AG09309 (cell line): ENCODE data around the gene ARHGEF37.

Experiments used
- DNase-seq: peaks from one replicate; pipeline ENCODE4 v3.0.0-alpha.2; 2010; ENCODE audit warnings: low read depth
- H3K4me3 ChIP-seq: 2 replicates; pipeline ENCODE4 v1.5.1; 2011; ENCODE audit warnings: mild to moderate bottlenecking, low read depth, low read length, moderate library complexity; ENCODE audit not compliant: control insufficient read depth
- CTCF ChIP-seq: IDR thresholded peaks from 2 replicates; pipeline ENCODE4 v1.5.1; 2011; ENCODE audit warnings: mild to moderate bottlenecking, low read depth, low read length, inconsistent platforms; ENCODE audit not compliant: insufficient read depth, control insufficient read depth; ENCODE audit errors: missing control alignments

The ARHGEF37 gene

DNA sequence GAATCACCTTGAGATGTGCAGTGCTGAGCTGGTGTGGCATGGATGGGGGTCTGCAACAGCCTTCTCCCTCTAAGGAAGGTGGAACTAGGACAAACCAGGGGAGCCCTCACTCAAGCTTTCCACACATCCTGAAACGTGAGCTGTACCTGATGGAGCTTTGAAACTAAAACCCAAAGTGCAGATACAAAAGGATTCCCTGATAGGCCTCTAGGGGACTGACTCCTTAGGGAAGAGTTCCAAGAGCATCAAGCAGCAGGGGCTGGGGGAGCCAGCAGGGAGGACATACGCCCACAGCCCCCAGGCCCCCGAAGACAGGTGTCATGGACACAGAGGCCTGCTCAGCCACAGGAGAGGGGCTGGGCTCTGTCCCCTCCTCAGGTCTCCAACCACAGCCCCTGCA, 17.7 kb downstream of the ARHGEF37 start:
- TF ChIP-seq CTCF = no peak
- no peak for DNase-seq
- H3K4me3 ChIP-seq = no peak overlapping the region

GRCh38 chr5:149599375-149599774, 18.1 kb downstream of the ARHGEF37 start:
- no peak for DNase-seq
- TF ChIP-seq CTCF = no peak
- H3K4me3 ChIP-seq = no peak overlapping the region

GRCh38 chr5:149600932-149601331, 19.6 kb downstream of the ARHGEF37 start:
- H3K4me3 ChIP-seq = no peak overlapping the region
- DNase-seq = no peak
- TF ChIP-seq CTCF = no peak

DNA sequence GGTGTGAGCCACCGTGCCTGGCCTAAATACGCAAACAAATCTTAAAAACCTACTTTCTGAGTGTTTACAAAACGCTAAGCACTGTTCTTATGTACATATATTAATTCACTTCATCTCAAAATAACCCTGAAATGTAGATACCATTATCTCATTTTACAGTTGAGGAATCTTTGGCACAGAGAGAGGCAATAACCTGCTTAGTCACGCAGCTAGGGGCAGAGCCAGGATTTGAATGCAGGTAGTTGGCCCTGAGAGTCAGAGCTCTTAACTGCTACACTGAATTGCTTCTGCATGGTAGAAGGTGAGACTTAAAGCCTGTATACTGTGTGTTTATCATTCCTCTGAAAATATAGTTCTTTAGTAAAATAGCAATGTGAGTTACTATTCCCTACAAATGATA, 21.9 kb downstream of the ARHGEF37 start:
- no peak overlapping the region for H3K4me3 ChIP-seq
- TF ChIP-seq CTCF = no peak
- no peak for DNase-seq

DNA sequence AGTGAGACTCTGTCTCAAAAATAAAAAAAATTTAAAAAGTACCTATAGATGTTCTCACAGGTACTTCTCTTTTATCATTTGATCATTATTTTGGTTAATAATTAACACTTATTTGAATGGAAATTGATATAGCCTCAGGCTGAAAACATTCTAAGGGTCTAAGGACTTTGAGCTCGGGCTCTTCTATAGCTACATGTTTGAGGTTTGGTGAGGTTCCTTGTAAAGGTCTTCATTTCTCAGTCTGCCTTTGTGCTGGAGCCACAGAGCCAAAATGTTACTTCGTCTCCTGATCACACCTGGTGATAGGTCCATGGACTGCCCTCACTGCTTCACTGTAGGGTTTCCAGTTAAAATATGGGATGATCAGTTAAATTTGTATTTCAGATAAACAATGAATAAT, 22.6 kb downstream of the ARHGEF37 start:
- no peak overlapping the region for H3K4me3 ChIP-seq
- TF ChIP-seq CTCF = no peak
- no peak for DNase-seq

- no peak for DNase-seq
- H3K4me3 ChIP-seq = no peak overlapping the region
- TF ChIP-seq CTCF = no peak
These were observed 23.0 kb downstream of the ARHGEF37 start for GRCh38 chr5:149604321-149604720.
